KMS-11 (cell line): ENCODE data around the gene DARS2.

Experiments
- H2AFZ ChIP-seq: fragments of 200-600 bp; sonication (generic); 2 replicates; pipeline ENCODE4 v1.6.1; 2016; ENCODE audit warnings: antibody characterized with exemption, mixed run types, low read depth
- H3K27ac ChIP-seq: fragments of 200-600 bp; sonication (generic); 2 replicates; pipeline ENCODE4 v1.6.1; 2016; ENCODE audit warnings: mild to moderate bottlenecking, mixed run types
- H3K27me3 ChIP-seq: fragments of 200-600 bp; sonication (generic); 2 replicates; pipeline ENCODE4 v1.6.1; 2017; ENCODE audit warnings: mild to moderate bottlenecking, low read depth, mixed run types, moderate library complexity; ENCODE audit not compliant: insufficient read depth
- H3K36me3 ChIP-seq: fragments of 200-600 bp; sonication (generic); 2 replicates; pipeline ENCODE4 v1.6.1; 2017; ENCODE audit warnings: mild to moderate bottlenecking, mixed run types; ENCODE audit not compliant: insufficient read depth
- H3K4me1 ChIP-seq: fragments of 200-600 bp; sonication (generic); 2 replicates; pipeline ENCODE4 v1.6.1; 2016; ENCODE audit warnings: mild to moderate bottlenecking, low read depth, mixed run types; ENCODE audit not compliant: poor library complexity, severe bottlenecking
- H3K4me2 ChIP-seq: fragments of 200-600 bp; sonication (generic); 2 replicates; pipeline ENCODE4 v1.7.0; 2016; ENCODE audit warnings: mild to moderate bottlenecking, mixed run types
- H3K4me3 ChIP-seq: fragments of 200-600 bp; sonication (generic); IDR thresholded peaks from 2 replicates; pipeline ENCODE4 v1.6.1; 2017; ENCODE audit warnings: low read depth, low read length, mixed read lengths; ENCODE audit not compliant: insufficient read depth
- H3K79me2 ChIP-seq: fragments of 200-600 bp; sonication (generic); 2 replicates; pipeline ENCODE4 v1.6.1; 2016; ENCODE audit warnings: low read depth, mixed run types; ENCODE audit not compliant: insufficient read depth
- H3K9ac ChIP-seq: fragments of 200-600 bp; sonication (generic); 2 replicates; pipeline ENCODE4 v1.6.1; 2016; ENCODE audit warnings: mild to moderate bottlenecking, mixed run types
- H4K20me1 ChIP-seq: fragments of 200-600 bp; sonication (generic); 2 replicates; pipeline ENCODE4 v1.6.1; 2016; ENCODE audit warnings: mild to moderate bottlenecking, mixed run types; ENCODE audit not compliant: insufficient read depth
- TF ChIP-seq, protein P1 (sequence below): fragments of 200-600 bp; sonication (generic); conservative IDR thresholded peaks from 2 replicates; pipeline ENCODE4 v1.6.1; 2017; ENCODE audit warnings: low read depth, mild to moderate bottlenecking, antibody characterized with exemption, low read length, moderate library complexity, mixed read lengths

DARS2 gene

DNA sequence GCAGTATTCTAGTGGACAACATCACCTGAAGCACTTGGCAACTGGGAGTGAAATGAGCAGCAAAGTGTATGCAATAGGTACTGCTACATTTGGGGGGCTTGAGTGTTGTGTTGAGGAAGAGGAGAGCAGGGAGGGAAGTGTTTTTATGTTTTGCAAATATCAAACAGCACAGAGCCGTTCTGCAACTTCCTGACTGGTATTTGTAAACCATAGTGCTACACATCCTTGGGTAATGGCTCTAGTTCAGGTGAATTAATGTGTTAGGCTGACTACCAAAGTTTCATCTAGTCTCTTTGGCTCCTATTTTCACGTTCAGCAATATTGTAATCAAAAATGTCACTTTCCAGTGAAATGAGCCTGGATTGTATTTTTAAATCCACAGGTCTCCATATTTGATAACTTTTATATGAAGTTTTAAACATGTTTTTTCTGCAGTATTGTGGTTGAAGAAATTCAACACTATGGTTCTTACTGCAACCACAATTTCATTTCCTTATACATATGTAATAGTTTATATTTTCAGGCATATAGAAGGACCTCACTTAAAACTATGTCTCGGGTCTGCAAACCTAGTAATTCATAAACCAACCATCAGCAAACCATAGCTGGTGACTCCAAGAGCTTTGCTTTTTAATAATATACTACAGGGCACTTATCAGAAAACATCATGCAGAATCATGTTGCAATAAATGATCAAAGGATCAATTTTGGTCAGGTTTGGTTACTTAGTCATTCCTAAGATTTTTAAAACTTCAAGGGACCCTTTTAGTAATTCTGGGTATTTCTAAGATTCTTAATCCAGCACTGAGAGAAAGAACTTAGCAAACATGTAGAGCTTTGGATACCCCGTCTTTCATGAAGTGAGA, 62.5 kb downstream of the DARS2 start:
- Histone ChIP-seq H3K36me3 (no peaks in the 10 kb centered on the region), H4K20me1 (no peaks in the 10 kb centered on the region), H3K27me3 (no peaks in the 10 kb centered on the region), H3K4me2 (no peak overlapping the region), H2AFZ (no peak overlapping the region), H3K27ac (no peak overlapping the region), H3K4me3 (no peak overlapping the region), H3K4me1 (no peaks in the 10 kb centered on the region), H3K9ac (no peak overlapping the region), H3K79me2 (no peaks in the 10 kb centered on the region)
- TF ChIP-seq, protein P1, sequence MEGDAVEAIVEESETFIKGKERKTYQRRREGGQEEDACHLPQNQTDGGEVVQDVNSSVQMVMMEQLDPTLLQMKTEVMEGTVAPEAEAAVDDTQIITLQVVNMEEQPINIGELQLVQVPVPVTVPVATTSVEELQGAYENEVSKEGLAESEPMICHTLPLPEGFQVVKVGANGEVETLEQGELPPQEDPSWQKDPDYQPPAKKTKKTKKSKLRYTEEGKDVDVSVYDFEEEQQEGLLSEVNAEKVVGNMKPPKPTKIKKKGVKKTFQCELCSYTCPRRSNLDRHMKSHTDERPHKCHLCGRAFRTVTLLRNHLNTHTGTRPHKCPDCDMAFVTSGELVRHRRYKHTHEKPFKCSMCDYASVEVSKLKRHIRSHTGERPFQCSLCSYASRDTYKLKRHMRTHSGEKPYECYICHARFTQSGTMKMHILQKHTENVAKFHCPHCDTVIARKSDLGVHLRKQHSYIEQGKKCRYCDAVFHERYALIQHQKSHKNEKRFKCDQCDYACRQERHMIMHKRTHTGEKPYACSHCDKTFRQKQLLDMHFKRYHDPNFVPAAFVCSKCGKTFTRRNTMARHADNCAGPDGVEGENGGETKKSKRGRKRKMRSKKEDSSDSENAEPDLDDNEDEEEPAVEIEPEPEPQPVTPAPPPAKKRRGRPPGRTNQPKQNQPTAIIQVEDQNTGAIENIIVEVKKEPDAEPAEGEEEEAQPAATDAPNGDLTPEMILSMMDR, result no peak

DNA sequence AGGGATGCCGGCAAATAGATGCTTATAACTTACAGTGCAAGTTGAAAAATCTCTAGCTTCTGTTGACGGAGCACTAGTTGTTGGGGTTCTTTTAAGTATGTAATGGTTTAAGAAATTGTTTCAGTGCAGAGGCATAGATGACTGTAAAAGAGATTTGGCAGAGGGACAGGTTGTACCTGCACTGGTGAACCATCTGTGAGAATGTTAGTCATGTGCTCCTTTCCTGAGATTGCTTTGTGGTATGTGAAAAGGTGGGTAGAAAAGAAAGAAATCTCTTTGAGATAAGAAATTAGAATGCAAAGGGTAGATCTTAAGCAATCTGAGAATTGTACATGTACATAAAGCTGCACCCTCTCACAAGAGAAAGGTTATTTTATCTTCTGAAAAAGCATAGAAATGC, 63.2 kb downstream of the DARS2 start:
- no peak overlapping the region for H3K4me3 ChIP-seq
- no peak overlapping the region for H3K27ac ChIP-seq
- no peak overlapping the region for H3K9ac ChIP-seq
- no peaks in the 10 kb centered on the region for H3K27me3 ChIP-seq
- TF ChIP-seq, protein P1, result no peak
- H3K36me3 ChIP-seq, result no peaks in the 10 kb centered on the region
- no peaks in the 10 kb centered on the region for H3K79me2 ChIP-seq
- H3K4me2 ChIP-seq, result no peak overlapping the region
- no peaks in the 10 kb centered on the region for H3K4me1 ChIP-seq
- H4K20me1 ChIP-seq, result no peaks in the 10 kb centered on the region
- H2AFZ ChIP-seq, result no peak overlapping the region

DNA sequence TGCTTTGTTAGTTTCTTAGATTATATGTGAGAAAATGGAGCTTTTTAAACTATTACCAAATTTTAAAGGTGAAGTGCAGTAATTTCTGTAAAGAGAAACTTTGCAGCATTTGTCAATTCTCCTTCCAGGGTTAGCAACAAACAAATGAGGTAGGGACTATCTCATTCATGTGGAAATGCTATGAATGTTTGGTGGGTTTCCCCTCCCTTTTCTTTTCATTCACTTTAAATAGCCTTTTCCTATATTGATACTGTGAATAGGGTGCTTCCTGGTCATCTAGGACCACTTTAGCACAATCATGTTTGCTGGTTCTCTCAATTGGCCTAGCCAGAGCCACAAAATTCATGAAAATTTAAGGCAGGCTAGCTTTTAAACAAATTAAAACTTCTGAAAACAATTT, 64.3 kb downstream of the DARS2 start:
- Histone ChIP-seq H3K27ac (no peak overlapping the region), H3K27me3 (no peaks in the 10 kb centered on the region), H4K20me1 (no peaks in the 10 kb centered on the region), H3K9ac (no peak overlapping the region), H3K36me3 (no peaks in the 10 kb centered on the region), H3K4me2 (no peak overlapping the region), H3K4me3 (no peak overlapping the region), H2AFZ (no peak overlapping the region), H3K79me2 (no peaks in the 10 kb centered on the region), H3K4me1 (no peaks in the 10 kb centered on the region)
- TF ChIP-seq, protein P1, result no peak

DNA sequence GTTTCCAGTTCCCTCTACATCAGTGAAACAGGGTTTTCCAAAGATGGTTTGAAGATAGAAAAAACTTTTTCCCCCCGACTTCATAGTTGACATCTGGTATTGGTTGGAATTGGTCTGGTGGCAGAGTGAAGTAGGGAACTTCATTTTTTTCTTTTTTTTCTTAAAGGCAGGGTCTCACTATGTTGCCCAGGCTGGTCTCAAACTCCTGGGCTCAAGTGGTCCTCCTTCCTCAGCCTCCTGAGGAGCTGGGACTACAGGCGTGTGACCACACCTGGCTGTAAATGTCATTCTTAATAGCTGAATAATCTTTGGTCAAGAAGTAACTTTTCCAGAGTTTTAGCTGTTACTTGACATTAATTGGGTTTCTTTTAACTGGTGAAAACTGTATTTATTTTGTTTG, 65.4 kb downstream of the DARS2 start:
- no peak overlapping the region for H3K4me2 ChIP-seq
- no peaks in the 10 kb centered on the region for H3K4me1 ChIP-seq
- H4K20me1 ChIP-seq, result no peaks in the 10 kb centered on the region
- TF ChIP-seq, protein P1, result no peak
- no peak overlapping the region for H3K27ac ChIP-seq
- no peak overlapping the region for H3K4me3 ChIP-seq
- H2AFZ ChIP-seq, result no peak overlapping the region
- no peaks in the 10 kb centered on the region for H3K36me3 ChIP-seq
- H3K27me3 ChIP-seq, result no peaks in the 10 kb centered on the region
- H3K79me2 ChIP-seq, result no peaks in the 10 kb centered on the region
- no peak overlapping the region for H3K9ac ChIP-seq
